ENCODE data around the gene APBA1.

APBA1 gene

DNA sequence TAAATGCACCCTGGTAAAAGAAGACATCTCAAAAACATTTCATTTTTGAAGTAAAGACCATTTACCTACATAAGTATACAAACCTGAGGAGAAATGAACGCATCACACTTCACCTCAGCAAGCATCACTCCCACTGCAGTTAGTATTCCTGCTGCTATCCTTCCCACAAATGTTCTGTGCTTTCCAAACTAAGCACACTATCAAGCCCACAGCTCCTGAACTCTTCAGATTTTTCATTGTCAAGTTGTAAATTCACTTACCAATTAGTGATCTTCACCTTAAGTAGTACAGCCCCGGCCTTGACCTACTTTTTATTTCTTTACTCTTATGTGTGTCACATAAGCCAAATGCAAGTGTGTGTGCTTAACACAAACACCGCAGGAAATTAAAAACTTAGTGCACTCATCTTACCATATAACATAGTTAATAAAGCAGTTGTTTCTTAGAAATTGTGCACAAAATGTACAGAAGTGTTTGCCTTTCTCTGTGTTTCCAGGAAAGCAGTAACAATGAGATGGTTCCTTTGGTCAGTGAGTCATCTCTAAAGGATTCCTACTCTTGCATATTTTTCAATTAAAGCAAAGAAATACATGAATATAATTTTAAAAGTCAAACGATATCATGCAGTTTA, 169.4 kb downstream of the APBA1 start:
- DNase-seq (ENCODE audit: low read depth): peak; percentile 71

DNA sequence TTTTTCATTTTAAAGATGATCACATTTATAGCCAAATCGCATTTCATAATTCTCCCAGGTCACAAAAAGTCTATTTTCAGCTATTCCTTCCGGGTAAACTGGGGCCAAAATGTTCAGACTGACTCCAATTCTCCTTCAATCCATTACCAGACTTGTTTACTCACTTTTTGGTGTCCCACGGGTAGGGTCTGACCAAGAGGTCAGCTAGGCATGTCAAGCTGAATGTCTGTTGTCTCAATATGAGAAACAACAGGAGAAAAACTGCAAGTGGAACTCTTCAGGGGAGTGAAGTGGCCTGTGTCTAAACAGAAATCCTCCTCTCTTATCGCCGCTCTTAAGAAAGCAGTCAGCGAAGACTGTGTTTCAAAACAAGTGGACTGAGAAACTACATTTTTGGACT, 171.3 kb downstream of the APBA1 start:
- TF ChIP-seq, protein P1, sequence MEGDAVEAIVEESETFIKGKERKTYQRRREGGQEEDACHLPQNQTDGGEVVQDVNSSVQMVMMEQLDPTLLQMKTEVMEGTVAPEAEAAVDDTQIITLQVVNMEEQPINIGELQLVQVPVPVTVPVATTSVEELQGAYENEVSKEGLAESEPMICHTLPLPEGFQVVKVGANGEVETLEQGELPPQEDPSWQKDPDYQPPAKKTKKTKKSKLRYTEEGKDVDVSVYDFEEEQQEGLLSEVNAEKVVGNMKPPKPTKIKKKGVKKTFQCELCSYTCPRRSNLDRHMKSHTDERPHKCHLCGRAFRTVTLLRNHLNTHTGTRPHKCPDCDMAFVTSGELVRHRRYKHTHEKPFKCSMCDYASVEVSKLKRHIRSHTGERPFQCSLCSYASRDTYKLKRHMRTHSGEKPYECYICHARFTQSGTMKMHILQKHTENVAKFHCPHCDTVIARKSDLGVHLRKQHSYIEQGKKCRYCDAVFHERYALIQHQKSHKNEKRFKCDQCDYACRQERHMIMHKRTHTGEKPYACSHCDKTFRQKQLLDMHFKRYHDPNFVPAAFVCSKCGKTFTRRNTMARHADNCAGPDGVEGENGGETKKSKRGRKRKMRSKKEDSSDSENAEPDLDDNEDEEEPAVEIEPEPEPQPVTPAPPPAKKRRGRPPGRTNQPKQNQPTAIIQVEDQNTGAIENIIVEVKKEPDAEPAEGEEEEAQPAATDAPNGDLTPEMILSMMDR (IDR thresholded peaks at IDR 0.05; ENCODE audit: control insufficient read depth, extremely low read depth, insufficient read depth): no peak
- DNase-seq (ENCODE audit: low read depth): no peak
- no peak overlapping the region for H3K4me3 ChIP-seq (ENCODE audit: low read depth, low read length)

More for the DNA sequence above, 169.4 kb downstream of the APBA1 start:
- no peak overlapping the region for H3K4me3 ChIP-seq (ENCODE audit: low read depth, low read length)
- TF ChIP-seq, protein P1 (IDR thresholded peaks at IDR 0.05; ENCODE audit: control insufficient read depth, extremely low read depth, insufficient read depth): no peak

DNA sequence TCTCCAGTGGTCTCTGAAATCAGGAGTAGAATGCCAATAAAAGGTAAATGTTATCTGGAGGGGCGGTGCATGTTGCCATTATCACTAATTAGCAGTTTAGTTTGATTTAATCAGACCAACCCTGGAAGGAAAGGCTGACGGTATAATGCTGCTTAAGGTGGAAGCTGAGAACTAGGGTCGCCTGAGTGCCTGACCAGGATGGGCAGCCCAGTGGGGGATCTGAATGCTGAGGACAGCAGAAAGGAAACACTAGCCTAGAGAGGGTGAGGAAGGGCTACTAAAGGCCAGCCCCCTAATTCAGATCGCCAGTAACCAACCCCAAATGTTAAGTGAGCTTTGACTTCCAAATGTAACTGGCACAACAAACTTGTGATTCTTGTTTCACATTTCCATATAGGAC, 172.2 kb downstream of the APBA1 start:
- no peak for DNase-seq (ENCODE audit: low read depth)
- H3K4me3 ChIP-seq (ENCODE audit: low read depth, low read length): no peak overlapping the region
- TF ChIP-seq, protein P1 (IDR thresholded peaks at IDR 0.05; ENCODE audit: control insufficient read depth, extremely low read depth, insufficient read depth): no peak

DNA sequence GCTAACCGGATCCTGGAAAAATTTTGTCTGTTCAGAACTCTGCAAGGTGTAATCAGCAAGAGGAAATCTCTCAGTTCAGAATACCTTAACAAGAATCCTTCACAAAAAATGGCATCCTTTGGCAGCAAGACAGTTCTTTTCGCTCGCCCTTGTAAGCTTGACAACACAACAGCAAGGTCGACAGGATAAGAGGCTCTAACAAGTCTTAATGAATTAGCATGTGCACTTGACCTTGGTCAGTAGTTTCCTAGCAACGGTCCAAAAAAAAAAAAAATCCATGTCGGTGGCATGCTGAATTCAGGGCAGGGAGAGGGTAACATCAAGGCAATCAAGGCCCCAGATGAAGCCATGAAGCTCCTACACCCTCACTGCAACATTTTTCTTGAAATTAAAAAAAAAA, 172.8 kb downstream of the APBA1 start:
- TF ChIP-seq, protein P1 (IDR thresholded peaks at IDR 0.05; ENCODE audit: control insufficient read depth, extremely low read depth, insufficient read depth): no peak
- no peak for DNase-seq (ENCODE audit: low read depth)
- no peak overlapping the region for H3K4me3 ChIP-seq (ENCODE audit: low read depth, low read length)

DNA sequence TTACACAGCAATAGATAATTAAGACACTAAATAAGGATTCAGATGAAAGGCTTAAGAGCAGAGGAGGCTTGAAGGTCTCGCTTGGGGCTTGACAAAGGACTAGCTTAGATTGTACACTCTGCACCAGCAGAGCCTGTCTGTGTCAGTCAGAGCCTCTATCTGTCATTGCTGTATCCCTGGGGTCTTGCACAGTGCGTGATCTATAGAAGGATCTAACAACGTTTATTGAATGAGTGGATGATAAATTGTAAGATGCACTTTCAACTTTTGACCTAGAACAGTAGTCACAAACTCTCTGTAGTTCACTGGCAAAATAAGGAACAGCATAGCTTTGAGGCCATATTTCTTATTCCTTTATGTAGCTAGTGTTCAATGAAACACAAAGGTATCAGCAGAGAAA, 173.7 kb downstream of the APBA1 start:
- TF ChIP-seq, protein P1 (IDR thresholded peaks at IDR 0.05; ENCODE audit: control insufficient read depth, extremely low read depth, insufficient read depth): no peak

DNA sequence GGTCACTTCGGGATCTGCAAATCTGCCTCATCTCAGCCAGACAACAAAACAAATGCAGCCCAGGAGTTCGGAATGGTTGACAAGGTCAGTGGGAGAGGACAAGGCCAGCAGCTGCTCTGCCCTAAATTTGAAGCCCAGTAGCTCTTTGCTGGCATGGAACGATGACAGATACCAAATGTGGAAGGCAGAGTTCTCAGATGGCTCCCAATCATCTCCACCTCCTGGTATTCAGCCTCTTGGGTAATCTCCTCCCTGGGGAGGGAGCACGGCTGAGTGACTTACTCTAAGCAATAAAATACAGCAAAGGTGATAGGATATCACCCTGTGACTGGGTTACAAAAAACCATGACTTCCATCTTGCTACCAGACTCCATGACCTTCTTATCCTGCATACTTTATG, 174.4 kb downstream of the APBA1 start:
- no peak overlapping the region for H3K4me3 ChIP-seq (ENCODE audit: low read depth, low read length)
- DNase-seq (ENCODE audit: low read depth): no peak
- TF ChIP-seq, protein P1 (IDR thresholded peaks at IDR 0.05; ENCODE audit: control insufficient read depth, extremely low read depth, insufficient read depth): no peak

More for the DNA sequence above, 173.7 kb downstream of the APBA1 start:
- DNase-seq (ENCODE audit: low read depth): no peak
- H3K4me3 ChIP-seq (ENCODE audit: low read depth, low read length): no peak overlapping the region

DNA sequence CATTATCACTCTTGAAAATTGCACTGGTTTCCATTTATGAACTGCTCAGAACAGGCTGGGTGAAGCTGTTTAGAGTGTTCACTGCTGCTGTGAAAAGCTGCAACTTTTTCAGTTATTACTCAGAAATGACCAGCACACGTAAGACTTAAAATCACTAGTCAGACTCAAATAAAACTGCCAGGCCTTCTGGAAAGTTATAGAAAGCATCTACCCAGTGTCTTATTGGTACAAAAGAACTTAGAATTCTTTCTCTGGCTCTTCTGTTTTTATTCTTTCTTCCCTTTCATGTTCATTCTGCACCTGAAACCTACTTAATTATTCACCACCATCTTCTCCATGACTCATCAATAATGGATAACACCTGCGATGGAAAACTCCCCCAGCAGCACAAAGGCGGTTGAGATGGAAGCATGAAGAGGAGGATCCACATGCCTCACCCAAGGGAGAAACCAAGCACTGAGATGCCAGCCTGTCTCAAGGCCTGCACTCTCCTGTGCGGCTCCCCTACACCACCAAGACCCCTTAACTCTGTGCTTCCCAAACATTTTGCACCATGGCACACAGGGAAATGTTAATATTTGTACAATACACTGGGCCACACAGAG, 175.2 kb downstream of the APBA1 start:
- DNase-seq (ENCODE audit: low read depth): no peak
- no peak overlapping the region for H3K4me3 ChIP-seq (ENCODE audit: low read depth, low read length)

More for the DNA sequence above, 175.2 kb downstream of the APBA1 start:
- TF ChIP-seq, protein P1 (IDR thresholded peaks at IDR 0.05; ENCODE audit: control insufficient read depth, extremely low read depth, insufficient read depth): no peak

Measured in LNCaP clone FGC (cell line).